Endothelial cell of umbilical vein (primary cell): ENCODE measurements around the gene ASNSD1. TPM values are rescaled to one million over a fixed set of nuclear protein-coding genes. Genes with fewer than 3 reads are reported as not detected.

Experiments used
- BruUV-seq: library from RNA; stranded (reverse); fragments of 400-500 nt; replicated peaks from 2 replicates; lab custom pipeline; 2021; lab: Mats Ljungman, UMichigan
- CTCF ChIA-PET: fragments of 300-600, 350-600 bp; sonication (Branson Sonifier 250); formaldehyde crosslinking; loops from one replicate; lab custom pipeline; 2021; ENCODE audit warnings: antibody characterized with exemption, inconsistent platforms; lab: Charles Lee
- POLR2A ChIA-PET: fragments of 300-600, 350-600 bp; sonication (Branson Sonifier 250); formaldehyde crosslinking; loops from one replicate; lab custom pipeline; 2021; ENCODE audit warnings: antibody characterized with exemption, inconsistent platforms; lab: Charles Lee
- DNase-seq: peaks from one replicate; pipeline ENCODE4 v3.0.0-alpha.2; 2011; ENCODE audit warnings: low read depth, low spot score
- FAIRE-seq: peaks from 2 replicates; lab custom pipeline; 2011; peaks lifted over from hg19 to GRCh38; lab: Jason Lieb, UNC
- H2AFZ ChIP-seq: 2 replicates; pipeline ENCODE4 v1.6.0; 2012; ENCODE audit warnings: low read depth, low read length, control low read depth, inconsistent platforms
- H3K27ac ChIP-seq: 2 replicates; pipeline ENCODE4 v1.5.1; 2011; ENCODE audit warnings: low read depth, mild to moderate bottlenecking, control low read depth, low read length, moderate library complexity; ENCODE audit not compliant: insufficient read depth
- H3K27me3 ChIP-seq, 2 experiments: 2 replicates each; pipeline versions ENCODE4 v1.6.0 to v1.6.1; 2011; ENCODE audit warnings: low read length in 2 of 2, mixed read lengths in 1 of 2; ENCODE audit not compliant: control insufficient read depth in 2 of 2, insufficient read depth in 2 of 2
- H3K36me3 ChIP-seq, 2 experiments: 2 replicates in 1 of 2; 3 replicates in 1 of 2; pipeline ENCODE4 v1.5.1; 2011; ENCODE audit warnings: low read length in 2 of 2, mild to moderate bottlenecking in 1 of 2, moderate library complexity in 1 of 2; ENCODE audit not compliant: control insufficient read depth in 2 of 2, insufficient read depth in 2 of 2; ENCODE audit errors: extremely low read depth in 1 of 2
- H3K4me1 ChIP-seq: 3 replicates; pipeline ENCODE4 v1.5.1; 2011; ENCODE audit warnings: mild to moderate bottlenecking, low read length; ENCODE audit not compliant: control insufficient read depth, insufficient read depth; ENCODE audit errors: extremely low read depth
- H3K4me2 ChIP-seq: 2 replicates; pipeline ENCODE4 v1.6.1; 2011; ENCODE audit warnings: low read length, control low read depth, mixed read lengths; ENCODE audit not compliant: insufficient read depth
- H3K4me3 ChIP-seq, 3 experiments: fragments of 200-600 bp in 1 of 3; sonication (generic), shearing (Covaris generic) in 1 of 3; replicated peaks in 1 of 3; 2 replicates each; pipeline ENCODE4 v1.5.1; 2011 to 2016; ENCODE audit warnings: control low read depth in 3 of 3, low read length in 3 of 3, mild to moderate bottlenecking in 2 of 3, inconsistent platforms in 1 of 3, low read depth in 1 of 3, moderate library complexity in 1 of 3; ENCODE audit not compliant: insufficient read depth in 1 of 3
- H3K79me2 ChIP-seq: 2 replicates; pipeline ENCODE4 v1.6.0; 2012; ENCODE audit warnings: low read length, inconsistent platforms; ENCODE audit not compliant: control insufficient read depth, insufficient read depth
- H3K9ac ChIP-seq: replicated peaks from 2 replicates; pipeline ENCODE3; 2011; ENCODE audit warnings: low read length, control low read depth; ENCODE audit not compliant: insufficient read depth; ENCODE audit errors: extremely low read depth
- H3K9me1 ChIP-seq: replicated peaks from 3 replicates; pipeline ENCODE4 v1.6.0; 2011; ENCODE audit warnings: mild to moderate bottlenecking, low read length; ENCODE audit not compliant: control insufficient read depth, insufficient read depth; ENCODE audit errors: extremely low read depth
- H3K9me3 ChIP-seq: replicated peaks from 2 replicates; pipeline ENCODE4 v1.5.1; 2012; ENCODE audit warnings: low read length, inconsistent platforms; ENCODE audit not compliant: control insufficient read depth, insufficient read depth
- H4K20me1 ChIP-seq: replicated peaks from 2 replicates; pipeline ENCODE3; 2011; ENCODE audit warnings: mild to moderate bottlenecking, low read length; ENCODE audit not compliant: control insufficient read depth, insufficient read depth; ENCODE audit errors: extremely low read depth
- JUN ChIP-seq: IDR thresholded peaks from 2 replicates; pipeline ENCODE4 v1.6.1; 2011; ENCODE audit warnings: borderline replicate concordance, low read depth; ENCODE audit not compliant: insufficient read length, insufficient read depth
- MYC ChIP-seq: IDR thresholded peaks from one replicate; pipeline ENCODE4 v1.6.1; 2011; ENCODE audit warnings: mild to moderate bottlenecking, low read depth, low read length
- POLR2AphosphoS5 ChIP-seq: IDR thresholded peaks from 2 replicates; pipeline ENCODE4 v1.6.1; 2012; ENCODE audit warnings: low read depth, mild to moderate bottlenecking, control low read depth, low read length, moderate library complexity; ENCODE audit not compliant: insufficient read depth
- dilution Hi-C: fragments of 300-500 bp; cut with MboI; formaldehyde crosslinking; loops from one replicate; pipeline ENCODE4 v1.15.0; 2019; ENCODE audit warnings: low sequenced_read_pairs; ENCODE audit not compliant: extremely low pct_ligation_motif_present
- intact Hi-C: fragments of 100-400 bp; cut with micrococcal nuclease; formaldehyde crosslinking; loops from one replicate; pipeline ENCODE4 v1.10.0; 2022
- polyA plus RNA-seq, 4 experiments: library from polyadenylated mRNA; depleted of rRNA in 3 of 4; stranded (reverse) in 3 of 4; unstranded in 1 of 4; fragments of >200 nt; gene quantifications; 2 replicates each; pipeline versions ENCODE4 v1.2.1 to v1.2.3, GENCODE V29; 2011 to 2012; ENCODE audit warnings: missing spikeins in 1 of 4
- total RNA-seq: library from RNA; stranded (reverse); gene quantifications from 2 replicates; pipeline ENCODE4 v1.2.3, GENCODE V29; 2021

The ASNSD1 gene
- total and polyA plus RNA-seq, 2 donors (not counting 3 experiments of a cell fraction or from before 2014, with no cell fraction given): 15.8 to 39.5 TPM

DNA sequence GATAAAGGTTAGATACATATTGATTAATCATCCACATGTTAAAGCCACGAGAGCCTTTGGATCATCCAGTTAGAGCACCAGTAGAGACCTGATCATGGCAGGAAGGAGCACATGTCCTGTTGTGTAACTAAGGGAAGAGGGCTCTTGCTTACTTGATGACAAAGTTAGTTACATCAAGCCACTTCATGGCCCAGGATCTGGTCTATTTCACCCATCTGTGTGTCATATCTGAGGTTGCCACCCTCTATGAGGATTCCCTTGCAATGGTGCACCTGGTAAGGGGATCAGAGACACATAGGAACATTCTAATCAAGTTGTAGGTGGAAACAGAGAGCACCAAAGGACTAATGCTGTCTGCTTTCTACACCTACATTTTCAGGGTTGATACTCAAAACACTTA lies 19.9 kb downstream of the ASNSD1 start:
- dilution Hi-C loops: no loop called here
- POLR2A ChIA-PET: no interaction called here
- no peak overlapping the region for H3K4me2 ChIP-seq

DNA sequence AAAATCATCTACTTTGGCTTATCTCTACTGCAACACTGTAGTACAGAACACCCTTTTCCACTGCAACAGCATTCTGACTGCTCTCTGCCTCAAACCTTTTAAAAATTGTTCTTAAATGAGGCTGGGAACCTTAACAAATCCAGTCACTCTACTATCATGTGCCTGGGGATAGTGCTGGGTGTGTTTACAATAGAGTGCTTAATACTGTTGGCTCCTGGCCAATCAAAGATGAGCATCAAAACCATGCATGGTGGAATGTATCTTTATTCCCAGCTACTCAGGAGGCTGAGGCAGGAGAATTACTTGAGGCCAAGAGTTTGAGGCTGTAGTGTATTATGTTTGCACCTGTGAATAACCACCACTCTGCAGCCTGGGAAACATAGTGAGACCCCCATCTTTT lies 20.6 kb downstream of the ASNSD1 start:
- Histone ChIP-seq H3K36me3 (no peaks in the 10 kb centered on the region), H3K4me2 (no peak overlapping the region), H3K27me3 (no peaks in the 10 kb centered on the region), H2AFZ (no peak overlapping the region), H3K4me1 (peaks cover 10% of the 10 kb centered on the region), H3K79me2 (no peaks in the 10 kb centered on the region), H3K9me3 (no peaks in the 10 kb centered on the region), H3K27ac (no peak overlapping the region), H3K9me1 (no peaks in the 10 kb centered on the region), H4K20me1 (no peaks in the 10 kb centered on the region), H3K4me3 (no peak overlapping the region), H3K9ac (no peak overlapping the region)
- CTCF ChIA-PET: interaction anchor here (0.7 to 2.0 kb wide), 2 partner anchors 10 to 17 kb away, joined by 3 to 7 read pairs; no protein-coding TSS in a partner anchor
- TF ChIP-seq POLR2AphosphoS5: no peak
- TF ChIP-seq JUN: no peak
- dilution Hi-C loops (no loop called here), intact Hi-C loops (no loop called here)
- no peak for FAIRE-seq
- DNase-seq: no peak
- BruUV-seq: no TSS peak
- POLR2A ChIA-PET: no interaction called here

More for the DNA sequence above, 19.9 kb downstream of the ASNSD1 start:
- intact Hi-C loops: no loop called here
- Histone ChIP-seq H3K9me1 (no peaks in the 10 kb centered on the region), H3K27me3 (no peaks in the 10 kb centered on the region), H3K4me3 (no peak overlapping the region), H3K9me3 (no peaks in the 10 kb centered on the region), H4K20me1 (no peaks in the 10 kb centered on the region), H3K9ac (no peak overlapping the region), H3K4me1 (peaks cover 10% of the 10 kb centered on the region), H3K79me2 (no peaks in the 10 kb centered on the region), H3K36me3 (no peaks in the 10 kb centered on the region), H3K27ac (no peak overlapping the region), H2AFZ (no peak overlapping the region)
- CTCF ChIA-PET: interaction anchor here (0.7 to 2.0 kb wide), 4 partner anchors 10 to 71 kb away, joined by 3 to 7 read pairs (median 4); no protein-coding TSS in a partner anchor
- FAIRE-seq (no peak), DNase-seq (no peak)
- no TSS peak for BruUV-seq
- TF ChIP-seq POLR2AphosphoS5 (no peak), MYC (no peak)
